ENCODE data around the gene ACTN1.

Gene ACTN1

GRCh38 chr14:68931063-68931462, 48.0 kb downstream of the ACTN1 start:
- no peaks in the 10 kb centered on the region for H3K9me3 ChIP-seq
- H3K36me3 ChIP-seq = no peaks in the 10 kb centered on the region; the same call in 1 of the 2 replicates
- H3K4me1 ChIP-seq = peaks cover 10% of the 10 kb centered on the region
- DNase-seq = no peak
- TF ChIP-seq CTCF (IDR thresholded peaks at IDR 0.05; ENCODE audit: low read depth, low read length) = no peak
- H3K27me3 ChIP-seq = no peaks in the 10 kb centered on the region
- H3K4me3 ChIP-seq (ENCODE audit: low read depth, low read length) = no peak overlapping the region

GRCh38 chr14:68929623-68930307, 49.3 kb downstream of the ACTN1 start:
- H3K4me3 ChIP-seq (ENCODE audit: low read depth, low read length) = no peak overlapping the region
- H3K36me3 ChIP-seq = peaks cover 2% of the 10 kb centered on the region
- peaks cover 4% of the 10 kb centered on the region; the same call in 1 of the 2 replicates for H3K4me1 ChIP-seq
- no peak for TF ChIP-seq CTCF (IDR thresholded peaks at IDR 0.05; ENCODE audit: low read depth, low read length)
- no peaks in the 10 kb centered on the region for H3K27me3 ChIP-seq
- H3K9me3 ChIP-seq = no peaks in the 10 kb centered on the region
- DNase-seq = no peak

GRCh38 chr14:68928770-68929550, 50.1 kb downstream of the ACTN1 start:
- Histone ChIP-seq H3K36me3 (peaks cover 5% of the 10 kb centered on the region), H3K27me3 (no peaks in the 10 kb centered on the region), H3K4me3 (ENCODE audit: low read depth, low read length) (no peak overlapping the region), H3K4me1 (peaks cover 4% of the 10 kb centered on the region; the same call in 1 of the 2 replicates), H3K9me3 (no peaks in the 10 kb centered on the region)
- no peak for DNase-seq
- TF ChIP-seq CTCF (IDR thresholded peaks at IDR 0.05; ENCODE audit: low read depth, low read length) = no peak

- no peak for TF ChIP-seq CTCF (IDR thresholded peaks at IDR 0.05; ENCODE audit: low read depth, low read length)
- Histone ChIP-seq H3K9me3 (no peaks in the 10 kb centered on the region), H3K4me1 (peaks cover 6% of the 10 kb centered on the region), H3K36me3 (peaks cover 12% of the 10 kb centered on the region), H3K4me3 (ENCODE audit: low read depth, low read length) (no peak overlapping the region), H3K27me3 (no peaks in the 10 kb centered on the region)
- no peak for DNase-seq
Observed at GRCh38 chr14:68927956-68928675, 51.0 kb downstream of the ACTN1 start.

GRCh38 chr14:68927089-68927488, 52.0 kb downstream of the ACTN1 start:
- TF ChIP-seq CTCF (IDR thresholded peaks at IDR 0.05; ENCODE audit: low read depth, low read length) = no peak
- Histone ChIP-seq H3K4me1 (peaks cover 13% of the 10 kb centered on the region), H3K4me3 (ENCODE audit: low read depth, low read length) (no peak overlapping the region), H3K36me3 (peaks cover 12% of the 10 kb centered on the region), H3K9me3 (no peaks in the 10 kb centered on the region), H3K27me3 (no peaks in the 10 kb centered on the region)
- DNase-seq = no peak

All from BE2C (cell line).